NOMO-1 treated with DMSO at 0.1 percent for 48 hours (cell line): ENCODE data around the gene ZNF697.
A peak's percentile ranks its signal among the peaks of the same experiment; 100 is the strongest.
"Not testable (repeated sequence)": the region's sequence is repeated elsewhere in the genome, so short reads cannot be mapped to it uniquely, and the experiment has no call there.

Source experiments
- DNase-seq: peaks from one replicate; lab custom pipeline; 2025; ENCODE audit not compliant: unreplicated experiment; lab: John Stamatoyannopoulos, UW

The ZNF697 gene

GRCh38 chr1:119632103-119632490 lies 16.0 kb downstream of the ZNF697 start:
- no peak for DNase-seq

DNA sequence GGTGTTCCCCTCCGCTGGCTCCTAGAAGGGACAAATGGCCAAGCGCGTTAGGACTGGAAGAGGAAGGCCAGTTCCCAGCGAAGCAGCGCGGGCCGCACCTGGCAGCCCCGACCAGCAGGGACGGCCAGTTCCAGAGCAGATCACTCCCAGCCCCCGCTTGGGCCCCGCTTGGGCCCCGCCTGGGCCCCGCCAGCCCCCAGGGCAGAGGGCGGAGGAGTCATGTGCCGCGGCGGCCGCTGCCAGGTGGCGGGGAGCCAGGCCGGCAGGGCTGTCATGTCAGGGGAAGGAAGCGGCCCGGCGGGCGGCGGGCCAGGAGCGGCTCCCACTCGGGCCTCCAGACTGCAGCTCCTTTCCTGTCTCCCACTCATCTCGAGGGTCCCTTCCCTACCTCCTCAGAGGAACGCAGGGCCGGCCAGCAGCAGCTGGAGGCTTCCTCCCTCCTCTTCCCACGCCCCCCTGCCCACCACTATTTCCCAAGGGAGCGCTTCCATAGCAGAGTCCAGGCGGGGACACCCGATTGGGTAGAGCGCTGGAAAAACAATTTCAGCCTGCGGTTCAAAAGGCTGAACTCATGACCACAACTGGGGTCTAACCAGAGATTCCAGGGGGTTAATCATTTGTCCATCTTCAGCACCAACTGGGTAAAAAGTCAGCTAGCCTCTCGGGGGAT lies 16.5 kb downstream of the ZNF697 start:
- DNase-seq: no peak

GRCh38 chr1:119631086-119631432 lies 17.0 kb downstream of the ZNF697 start:
- no peak for DNase-seq

DNA sequence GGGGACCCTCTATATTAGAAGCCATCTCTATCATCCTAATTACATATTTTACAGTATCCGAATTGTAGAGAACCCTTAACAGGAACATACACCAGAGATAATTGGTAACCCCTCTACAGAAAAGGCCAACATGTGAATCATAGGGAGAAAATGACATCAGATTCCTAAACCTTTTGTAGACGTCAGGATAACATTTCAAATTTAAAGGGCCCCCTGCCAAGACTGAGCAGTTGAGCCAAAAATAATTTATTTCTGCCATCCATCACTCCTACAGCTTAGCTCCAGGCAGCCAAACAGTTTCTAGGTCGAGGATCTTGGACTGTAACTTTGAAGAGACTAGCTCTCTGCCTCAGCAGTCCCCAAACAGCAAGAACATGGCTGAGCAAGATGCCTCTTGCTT lies 21.2 kb downstream of the ZNF697 start:
- DNase-seq: no peak

DNA sequence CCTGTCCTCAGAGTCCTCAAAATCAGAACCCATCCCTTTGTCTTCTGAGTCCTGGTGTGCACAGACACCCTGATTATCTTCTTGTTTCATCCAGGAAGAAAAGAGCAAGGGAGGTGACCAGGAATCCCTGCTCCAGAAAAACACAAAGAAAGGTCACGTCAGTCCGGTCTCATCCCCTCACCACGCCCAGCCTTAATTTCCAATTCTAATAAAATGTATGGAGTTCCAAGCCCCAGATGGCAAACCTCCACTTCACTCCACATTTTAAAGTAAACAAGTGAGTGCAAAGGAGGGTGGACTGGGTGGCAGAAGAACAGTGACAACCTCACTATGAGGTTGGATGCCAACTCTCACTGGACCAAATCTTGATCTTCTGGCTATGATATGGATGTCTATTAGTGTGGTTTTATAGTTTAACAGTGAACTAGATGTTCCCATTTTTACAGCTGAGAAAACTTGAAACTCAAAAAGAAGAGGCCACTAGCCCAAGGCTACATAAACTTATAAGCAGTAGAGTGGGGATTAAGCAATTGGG lies 22.0 kb downstream of the ZNF697 start:
- DNase-seq: no peak

GRCh38 chr1:119623678-119624077 lies 24.4 kb downstream of the ZNF697 start:
- DNase-seq: no peak

DNA sequence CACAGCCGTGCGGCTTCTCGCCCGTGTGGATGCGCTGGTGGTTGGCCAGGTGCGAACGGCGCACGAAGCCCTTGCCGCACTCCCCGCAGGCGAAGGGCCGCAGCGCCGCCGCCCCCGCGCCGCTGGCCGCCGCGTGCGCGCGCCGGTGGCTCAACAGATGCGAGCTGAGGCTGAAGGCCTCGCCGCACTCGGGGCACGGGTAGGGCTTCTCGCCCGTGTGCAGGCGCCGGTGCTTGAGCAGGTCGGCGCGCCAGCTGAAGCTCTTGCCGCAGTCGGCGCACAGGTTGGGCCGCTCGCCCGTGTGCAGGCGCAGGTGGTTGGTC lies 24.9 kb downstream of the ZNF697 start:
- no peak for DNase-seq

DNA sequence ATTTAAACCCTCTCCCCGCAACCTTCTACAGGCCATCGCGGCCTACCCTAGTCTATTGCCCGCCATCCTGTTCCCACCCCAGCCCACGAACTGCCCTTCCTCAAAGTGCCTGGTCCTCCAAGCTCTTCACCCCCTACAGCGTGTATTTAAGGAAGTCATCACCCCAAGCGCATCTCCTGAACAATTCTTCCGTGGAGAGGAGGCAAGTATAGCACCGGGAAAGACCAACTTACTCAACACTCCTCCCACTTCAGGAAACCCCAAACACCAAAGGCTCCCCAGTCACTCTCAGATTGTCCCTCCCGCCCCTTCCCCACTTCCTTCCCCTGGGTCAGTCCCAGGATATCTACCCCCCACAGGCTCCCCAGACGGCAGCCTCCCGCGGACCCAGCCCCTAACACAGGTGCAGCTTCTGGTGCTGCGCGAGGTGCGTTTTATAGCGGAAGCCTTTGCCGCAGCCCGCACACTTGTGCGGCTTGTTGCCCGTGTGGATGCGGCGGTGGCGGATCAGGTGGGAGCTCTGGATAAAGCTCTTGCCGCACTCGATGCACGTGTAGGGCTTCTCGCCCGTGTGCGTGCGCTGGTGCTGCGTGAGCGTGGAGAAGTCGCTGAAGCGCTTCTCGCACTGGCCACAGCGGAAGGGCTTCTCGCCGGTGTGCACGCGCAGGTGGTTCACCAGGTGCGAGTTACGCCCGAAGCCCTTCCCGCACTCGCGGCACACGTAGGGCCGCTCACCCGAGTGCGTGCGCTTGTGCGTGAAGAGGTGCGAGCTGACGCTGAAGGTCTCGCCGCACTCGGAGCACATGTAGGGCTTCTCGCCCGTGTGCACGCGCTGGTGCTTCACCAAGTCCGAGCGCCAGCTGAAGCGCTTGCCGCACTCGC lies 25.5 kb downstream of the ZNF697 start:
- no peak for DNase-seq

GRCh38 chr1:119621705-119622104 lies 26.4 kb downstream of the ZNF697 start:
- DNase-seq: no peak

DNA sequence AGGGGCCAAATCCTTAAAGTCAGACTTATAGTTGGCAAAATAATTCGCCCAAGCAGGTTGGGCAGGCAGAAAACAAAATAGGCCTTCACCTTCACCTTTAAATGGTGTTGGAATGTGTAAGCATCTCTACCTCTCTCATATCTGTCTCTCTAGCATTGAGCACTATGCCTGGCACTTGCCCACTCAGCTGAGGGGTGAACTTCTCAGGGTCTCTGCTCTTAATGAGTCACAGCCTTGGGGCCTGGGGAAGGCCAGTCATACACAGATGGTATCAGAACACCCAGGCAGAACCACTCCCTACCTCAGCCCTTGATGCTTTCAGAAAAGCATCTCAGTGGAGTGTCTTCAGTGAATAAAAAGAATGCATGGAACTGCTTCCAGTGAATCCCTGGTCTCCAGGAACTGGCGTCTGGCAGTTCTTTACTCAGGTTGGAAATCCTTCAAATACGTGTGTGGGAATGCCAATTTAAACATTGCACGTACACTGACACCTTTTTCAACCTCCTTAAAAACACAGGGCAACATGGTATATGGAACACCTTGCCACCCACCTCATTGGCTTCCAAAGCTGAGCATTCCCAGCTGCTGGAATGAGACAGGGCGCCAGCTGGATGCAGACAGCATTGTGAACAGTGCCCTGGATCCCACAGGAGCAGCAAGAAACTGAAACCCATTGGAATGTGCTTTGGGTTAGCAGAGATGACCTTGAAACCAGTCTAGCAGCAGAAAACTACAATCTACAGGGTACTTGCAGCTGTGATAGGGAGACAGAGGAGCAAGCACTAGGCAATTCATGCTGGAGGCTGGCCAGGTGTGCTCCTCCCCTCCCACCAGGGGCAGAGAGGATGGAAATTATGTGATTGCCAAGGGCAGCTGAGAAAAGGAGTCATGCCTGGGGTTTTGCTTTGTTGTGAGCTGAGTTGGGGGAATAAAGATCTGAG lies 30.0 kb downstream of the ZNF697 start:
- no peak for DNase-seq

- DNase-seq: peak; percentile 7
These were observed 31.3 kb downstream of the ZNF697 start for GRCh38 chr1:119616748-119617147.

- DNase-seq: not testable (repeated sequence)
These were observed 33.0 kb downstream of the ZNF697 start for GRCh38 chr1:119615100-119615499.

GRCh38 chr1:119613769-119614720 lies 34.0 kb downstream of the ZNF697 start:
- DNase-seq: peak; percentile 77

- peak; percentile 21 for DNase-seq
These were observed 36.4 kb downstream of the ZNF697 start for GRCh38 chr1:119611701-119612113.

GRCh38 chr1:119608816-119609215 lies 39.2 kb downstream of the ZNF697 start:
- not testable (repeated sequence) for DNase-seq

DNA sequence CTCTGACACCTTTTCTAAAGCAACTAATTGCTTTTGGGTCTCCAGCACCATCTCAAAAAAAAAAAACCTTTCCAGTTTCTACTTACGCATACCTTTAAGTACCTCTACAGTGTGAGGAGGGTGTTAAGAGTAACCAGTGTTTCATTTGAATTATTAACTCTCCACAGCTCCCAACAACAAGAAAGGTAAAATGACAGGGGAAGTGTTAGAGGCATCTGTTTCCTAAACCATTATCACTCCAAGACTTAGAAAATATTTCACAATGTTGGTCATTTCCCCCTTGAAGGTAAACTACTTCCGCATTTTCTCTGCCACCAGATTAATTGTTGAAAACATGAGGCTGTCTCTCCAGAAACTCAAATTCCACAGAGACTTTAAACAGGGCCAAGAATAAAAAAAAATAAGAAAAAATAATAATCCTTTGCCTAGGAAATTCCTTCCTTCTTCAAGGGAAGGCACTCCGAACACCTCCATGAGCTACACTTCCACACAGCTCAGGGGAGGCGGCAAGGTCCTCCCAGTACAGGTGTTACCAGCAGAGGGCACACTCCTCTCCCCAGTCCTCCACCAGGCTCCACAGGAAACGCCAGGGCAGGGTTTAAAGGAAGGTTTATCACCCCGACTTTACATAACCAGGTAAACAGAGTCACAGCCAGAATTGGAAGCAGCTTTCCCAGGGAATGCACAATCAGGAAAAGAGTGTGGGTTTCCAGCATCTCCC lies 40.8 kb downstream of the ZNF697 start:
- DNase-seq: peak; percentile 87

DNA sequence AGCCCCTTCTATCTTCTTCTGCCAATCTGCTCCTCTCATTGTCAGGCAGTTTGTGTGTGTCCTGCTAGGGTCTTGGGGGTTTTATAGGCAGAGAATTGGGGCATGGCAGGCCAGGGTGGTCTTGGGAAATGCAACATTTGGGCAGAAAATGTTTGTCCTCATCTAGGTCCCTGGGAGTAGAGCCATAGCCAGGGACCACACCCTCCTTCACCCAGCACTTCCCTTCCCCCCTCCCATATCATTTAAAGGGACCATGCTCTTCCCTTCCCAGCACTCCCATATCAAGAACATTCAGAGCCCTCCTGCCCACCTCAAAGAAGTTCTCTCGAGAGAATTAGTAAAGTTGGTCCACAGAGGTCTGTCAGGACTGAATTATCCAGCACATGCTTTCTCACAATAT lies 41.7 kb downstream of the ZNF697 start:
- DNase-seq: no peak

- no peak for DNase-seq
These were observed 42.4 kb downstream of the ZNF697 start for GRCh38 chr1:119605686-119606085.

DNA sequence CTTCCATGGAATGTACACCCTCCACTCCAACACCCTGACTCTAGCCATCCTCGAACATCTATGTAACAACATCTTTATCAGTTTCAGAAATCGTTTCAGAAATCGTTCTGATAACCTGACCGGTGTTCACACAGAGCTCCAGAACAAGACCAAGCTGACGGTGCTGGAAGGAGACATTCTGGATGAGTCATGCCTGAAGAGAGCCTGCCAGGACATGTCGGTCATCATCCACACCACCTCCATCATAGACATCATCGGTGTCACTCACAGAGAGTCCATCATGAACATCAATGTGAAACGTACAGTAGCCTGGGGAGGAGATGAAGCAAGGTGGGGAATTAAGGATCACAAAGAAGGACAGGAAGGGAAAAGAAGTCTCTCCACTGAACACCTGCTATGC lies 43.0 kb downstream of the ZNF697 start:
- not testable (repeated sequence) for DNase-seq
